ENCODE results near the gene RPL10. TPM values are rescaled to one million over a fixed set of nuclear protein-coding genes. Genes with fewer than 3 reads are reported as not detected.

RPL10 gene
- total and polyA plus RNA-seq, 2 donors (not counting 3 experiments of a cell fraction or from before 2014, with no cell fraction given), result 2,493 to 7,586 TPM

DNA sequence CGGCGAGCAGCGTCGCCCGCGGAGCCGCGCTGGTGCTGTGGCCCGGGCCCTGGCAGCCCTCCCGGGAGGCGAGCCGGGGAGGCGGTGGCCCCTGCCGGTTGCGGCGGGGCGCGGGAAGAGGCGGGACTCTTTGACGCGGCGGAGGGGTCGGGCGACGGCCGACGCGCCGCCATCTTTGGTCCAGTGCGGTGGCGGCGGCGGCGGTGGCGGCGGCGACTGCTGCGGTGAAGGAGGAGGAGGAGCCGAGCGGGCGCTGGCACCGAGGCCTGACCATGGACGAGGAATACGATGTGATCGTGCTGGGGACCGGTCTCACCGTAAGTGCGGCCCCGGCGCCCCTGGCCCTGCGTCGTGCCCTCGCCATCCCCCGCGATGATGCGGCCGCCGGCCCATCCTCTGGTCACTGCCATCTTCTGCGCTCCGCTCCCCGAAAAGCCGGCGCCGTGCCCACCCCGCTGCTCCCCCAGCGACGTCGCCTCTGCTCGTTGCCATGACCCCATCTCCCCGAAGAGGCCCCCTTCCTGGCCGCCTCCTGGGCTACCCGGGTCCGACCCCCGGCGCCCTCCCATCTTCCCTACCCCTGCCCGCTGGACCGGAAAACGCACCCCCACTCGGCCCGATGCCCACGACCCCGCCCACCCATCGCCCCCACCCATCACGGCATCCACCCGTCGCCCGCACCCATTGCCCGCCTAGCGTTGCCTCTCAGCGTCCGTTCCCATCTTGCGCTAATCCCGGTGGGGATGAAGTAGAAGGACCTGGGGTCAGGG lies 39.0 kb downstream of the RPL10 start, which contains the start of gene GDI1:
Gene GDI1, plus strand, starts transcription at position 172 of the 770 bp plus-strand sequence. Its CDS starts 101 bp downstream, at position 273.
- H3K9me3 ChIP-seq (replicated peaks; ENCODE audit: control insufficient read depth, insufficient read depth, low read length), result no peaks in the 10 kb centered on the region
- TF ChIP-seq EZH2 (IDR thresholded peaks at IDR 0.05; ENCODE audit: borderline replicate concordance, low read depth, low read length, severe bottlenecking) (no peak), FOS (IDR thresholded peaks at IDR 0.05; ENCODE audit: borderline replicate concordance, insufficient read depth, low read length) (no peak), POLR2AphosphoS5 (IDR thresholded peaks at IDR 0.05; ENCODE audit: insufficient read depth, low read depth, low read length) (peak; percentile 38)
- TF ChIP-seq, protein P1, sequence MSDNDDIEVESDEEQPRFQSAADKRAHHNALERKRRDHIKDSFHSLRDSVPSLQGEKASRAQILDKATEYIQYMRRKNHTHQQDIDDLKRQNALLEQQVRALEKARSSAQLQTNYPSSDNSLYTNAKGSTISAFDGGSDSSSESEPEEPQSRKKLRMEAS (IDR thresholded peaks at IDR 0.05; ENCODE audit: insufficient read depth, insufficient read length), result no peak
- peaks cover 7% of the 10 kb centered on the region for H3K4me1 ChIP-seq (ENCODE audit: control insufficient read depth, extremely low read depth, insufficient read depth, low read length)
- dilution Hi-C loops (cut with MboI; ENCODE audit: extremely low pct_ligation_motif_present, low sequenced_read_pairs), result no loop called here
- peaks cover 41% of the 10 kb centered on the region for H3K79me2 ChIP-seq (ENCODE audit: control insufficient read depth, insufficient read depth, low read length)
- no peaks in the 10 kb centered on the region for H3K27me3 ChIP-seq (ENCODE audit: control insufficient read depth in 2 of 2, insufficient read depth in 2 of 2, low read length in 2 of 2)
- ChIA-PET CTCF (no interaction called here), POLR2A (no interaction called here)
- H2AFZ ChIP-seq (ENCODE audit: low read depth, low read length), result peak within 1 kb of the TSS; percentile 41
- H3K9ac ChIP-seq (replicated peaks; ENCODE audit: extremely low read depth, insufficient read depth, low read length), result peak within 1 kb of the TSS; percentile 59
- peak within 1 kb of the TSS; percentile 75 for H3K4me2 ChIP-seq (ENCODE audit: insufficient read depth, low read length)
- H3K9me1 ChIP-seq (replicated peaks; ENCODE audit: control insufficient read depth, extremely low read depth, insufficient read depth, low read length), result no peaks in the 10 kb centered on the region
- peaks cover 4 to 39% of the 10 kb centered on the region in 2 experiments for H3K36me3 ChIP-seq (ENCODE audit: control insufficient read depth in 2 of 2, extremely low read depth in 1 of 2, insufficient read depth in 2 of 2, low read length in 2 of 2)
- H3K4me3 ChIP-seq (replicated peaks in 1 of 3; ENCODE audit: insufficient read depth in 1 of 3, low read depth in 1 of 3, low read length in 3 of 3), result peak within 1 kb of the TSS; percentile 50 to 94 (median 75)
- intact Hi-C loops (cut with micrococcal nuclease), result no loop called here
- H4K20me1 ChIP-seq (replicated peaks; ENCODE audit: control insufficient read depth, extremely low read depth, insufficient read depth, low read length), result no peaks in the 10 kb centered on the region
- no peak for FAIRE-seq
- BruUV-seq (replicated peaks), result no TSS peak
- no peak for DNase-seq (ENCODE audit: low read depth, low spot score)
- peak within 1 kb of the TSS; percentile 55 for H3K27ac ChIP-seq (ENCODE audit: insufficient read depth, low read depth, low read length)

Data from endothelial cell of umbilical vein (primary cell).